ENCODE data around the gene SUMF2. TPM values are rescaled to one million over a fixed set of nuclear protein-coding genes. Genes with fewer than 3 reads are reported as not detected.
A peak's percentile ranks its signal among the peaks of the same experiment; 100 is the strongest.

SUMF2 gene
- total RNA-seq (2012; rRNA removed) = 93.0 and 97.3 TPM in 2 replicates
- 80.7 and 86.2 TPM in 2 replicates for polyA plus RNA-seq (2012; rRNA removed)
- 80.4 and 106 TPM in 2 replicates for polyA plus RNA-seq (2012; cell fraction: cytosol; rRNA removed)
- polyA plus RNA-seq (2012; cell fraction: nucleus; rRNA removed; ENCODE audit: low replicate concordance) = 103 and 170 TPM in 2 replicates
- Bru-seq, nascent RNA = percentile 71 among the genes with signal in this experiment
- percentile 80 among the genes with signal in this experiment for BruChase-seq, experiment 1, labeled RNA remaining after a 6-hour chase
- BruChase-seq, experiment 2, labeled RNA remaining after a 2-hour chase = percentile 70 among the genes with signal in this experiment
- long read RNA-seq, transcript SUMF2-204 (8 exons, 1,683 nt) = minor isoform, 9 of 245 reads
- long read RNA-seq, transcript SUMF2-205 (10 exons, 1,171 nt) = minor isoform, 11 of 245 reads
- long read RNA-seq, transcript SUMF2-207 (8 exons, 1,792 nt) = minor isoform, 12 of 245 reads
- long read RNA-seq, transcript SUMF2-208 (9 exons, 2,052 nt) = major isoform, 170 of 245 reads
- long read RNA-seq, partial matches to known transcripts = 12 of 245 reads
- long read RNA-seq, other reads (novel, unspliced or antisense) = 20 of 245 reads

DNA sequence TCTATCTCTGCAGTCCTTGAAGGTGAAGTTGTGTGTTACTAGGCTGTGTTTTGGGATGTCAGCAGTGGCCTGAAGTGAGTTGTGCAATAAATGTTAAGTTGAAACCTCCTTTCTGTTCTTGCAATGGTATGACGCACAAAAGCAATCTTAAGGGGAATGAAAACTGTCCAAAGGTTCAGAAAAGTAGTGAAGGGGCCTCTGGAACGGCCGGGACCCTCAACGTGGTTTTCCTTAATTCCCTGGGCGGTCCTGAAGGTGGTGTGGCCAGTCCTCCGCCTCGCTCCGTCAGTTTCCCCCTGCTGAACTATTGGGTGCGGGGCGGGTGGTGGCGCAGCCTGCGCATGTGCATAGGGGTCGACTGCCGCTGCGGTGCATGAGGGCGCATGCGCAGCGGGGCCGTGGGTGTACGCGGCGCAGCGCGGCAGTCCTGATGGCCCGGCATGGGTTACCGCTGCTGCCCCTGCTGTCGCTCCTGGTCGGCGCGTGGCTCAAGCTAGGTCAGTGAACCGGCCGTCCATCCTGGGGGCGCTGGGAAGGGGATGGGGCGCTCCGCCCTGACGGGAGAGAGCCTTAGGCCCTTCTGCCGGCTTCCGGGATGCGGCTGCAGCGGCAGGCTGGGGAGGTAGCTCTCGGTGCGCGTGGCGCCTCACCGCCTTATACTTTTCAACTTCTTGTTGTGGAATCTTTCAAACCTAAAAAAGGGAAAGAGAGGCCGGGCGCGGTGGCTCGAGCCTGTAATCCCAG lies at the start of gene SUMF2:
Gene SUMF2 (plus strand): TSS at position 405 of the 744 bp plus-strand sequence. CDS start 26 bp downstream, at position 431.
- H3K4me3 ChIP-seq (ENCODE audit: insufficient read depth, low read depth, low read length) = peak within 1 kb of the TSS; percentile 81
- intact Hi-C loops (cut with micrococcal nuclease) = loop anchor here (2.0 to 5.0 kb wide), 2 partner anchors 17 to 37 kb away; no protein-coding TSS in a partner anchor
- WGBS, 2 experiments (ENCODE audit: extremely low coverage in 2 of 2, insufficient read length in 1 of 2) = 2% methylated on average over 13 of the region's 49 CpGs; no CpG with 5 or more reads in 1 of the 2 experiments
- TF ChIP-seq CEBPB (IDR thresholded peaks at IDR 0.05; ENCODE audit: low read depth, low read length) (peak; percentile 98), SMC3 (IDR thresholded peaks at IDR 0.05; ENCODE audit: low read depth, low read length) (no peak), POLR2A (IDR thresholded peaks at IDR 0.05; ENCODE audit: low read depth, low read length) (peak; percentile 64), FOS (IDR thresholded peaks at IDR 0.05; ENCODE audit: low read depth, low read length) (no peak), RAD21 (IDR thresholded peaks at IDR 0.05; ENCODE audit: low read length) (no peak), CHD1 (IDR thresholded peaks at IDR 0.05; ENCODE audit: low read depth, low read length) (no peak), MXI1 (IDR thresholded peaks at IDR 0.05; ENCODE audit: borderline replicate concordance, low read depth, low read length) (peak; percentile 91; the same call in 1 of the 2 replicates)
- TF ChIP-seq, protein P1, sequence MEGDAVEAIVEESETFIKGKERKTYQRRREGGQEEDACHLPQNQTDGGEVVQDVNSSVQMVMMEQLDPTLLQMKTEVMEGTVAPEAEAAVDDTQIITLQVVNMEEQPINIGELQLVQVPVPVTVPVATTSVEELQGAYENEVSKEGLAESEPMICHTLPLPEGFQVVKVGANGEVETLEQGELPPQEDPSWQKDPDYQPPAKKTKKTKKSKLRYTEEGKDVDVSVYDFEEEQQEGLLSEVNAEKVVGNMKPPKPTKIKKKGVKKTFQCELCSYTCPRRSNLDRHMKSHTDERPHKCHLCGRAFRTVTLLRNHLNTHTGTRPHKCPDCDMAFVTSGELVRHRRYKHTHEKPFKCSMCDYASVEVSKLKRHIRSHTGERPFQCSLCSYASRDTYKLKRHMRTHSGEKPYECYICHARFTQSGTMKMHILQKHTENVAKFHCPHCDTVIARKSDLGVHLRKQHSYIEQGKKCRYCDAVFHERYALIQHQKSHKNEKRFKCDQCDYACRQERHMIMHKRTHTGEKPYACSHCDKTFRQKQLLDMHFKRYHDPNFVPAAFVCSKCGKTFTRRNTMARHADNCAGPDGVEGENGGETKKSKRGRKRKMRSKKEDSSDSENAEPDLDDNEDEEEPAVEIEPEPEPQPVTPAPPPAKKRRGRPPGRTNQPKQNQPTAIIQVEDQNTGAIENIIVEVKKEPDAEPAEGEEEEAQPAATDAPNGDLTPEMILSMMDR (conservative IDR thresholded peaks at IDR 0.05; ENCODE audit: low read depth, low read length) = peak; percentile 22; the same call in 1 of the 2 replicates
- TF ChIP-seq, protein P2, sequence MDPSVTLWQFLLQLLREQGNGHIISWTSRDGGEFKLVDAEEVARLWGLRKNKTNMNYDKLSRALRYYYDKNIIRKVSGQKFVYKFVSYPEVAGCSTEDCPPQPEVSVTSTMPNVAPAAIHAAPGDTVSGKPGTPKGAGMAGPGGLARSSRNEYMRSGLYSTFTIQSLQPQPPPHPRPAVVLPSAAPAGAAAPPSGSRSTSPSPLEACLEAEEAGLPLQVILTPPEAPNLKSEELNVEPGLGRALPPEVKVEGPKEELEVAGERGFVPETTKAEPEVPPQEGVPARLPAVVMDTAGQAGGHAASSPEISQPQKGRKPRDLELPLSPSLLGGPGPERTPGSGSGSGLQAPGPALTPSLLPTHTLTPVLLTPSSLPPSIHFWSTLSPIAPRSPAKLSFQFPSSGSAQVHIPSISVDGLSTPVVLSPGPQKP (IDR thresholded peaks at IDR 0.05; ENCODE audit: borderline replicate concordance, low read depth, low read length) = no peak
- TF ChIP-seq, protein P3, sequence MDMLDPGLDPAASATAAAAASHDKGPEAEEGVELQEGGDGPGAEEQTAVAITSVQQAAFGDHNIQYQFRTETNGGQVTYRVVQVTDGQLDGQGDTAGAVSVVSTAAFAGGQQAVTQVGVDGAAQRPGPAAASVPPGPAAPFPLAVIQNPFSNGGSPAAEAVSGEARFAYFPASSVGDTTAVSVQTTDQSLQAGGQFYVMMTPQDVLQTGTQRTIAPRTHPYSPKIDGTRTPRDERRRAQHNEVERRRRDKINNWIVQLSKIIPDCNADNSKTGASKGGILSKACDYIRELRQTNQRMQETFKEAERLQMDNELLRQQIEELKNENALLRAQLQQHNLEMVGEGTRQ (IDR thresholded peaks at IDR 0.05; ENCODE audit: low read depth, low read length) = no peak

More for the DNA sequence above, at the start of gene SUMF2:
- H2BK15ac ChIP-seq (ENCODE audit: low read depth, low read length) = no peak within 1 kb of the TSS
- peaks cover 12 to 33% of the 10 kb centered on the region in 2 experiments for H3K79me1 ChIP-seq (ENCODE audit: low read depth in 1 of 2, low read length in 2 of 2)
- no TSS peak for BruUV-seq (replicated peaks)
- peak; percentile 93 for ATAC-seq (ENCODE audit: low read depth)
- H4K5ac ChIP-seq (ENCODE audit: low read depth, low read length) = peak within 1 kb of the TSS; percentile 73
- H2AFZ ChIP-seq (replicated peaks; ENCODE audit: low read length, poor library complexity) = peak within 1 kb of the TSS; percentile 99
- H4K8ac ChIP-seq (ENCODE audit: low read depth in 2 of 2, low read length in 2 of 2) = peak within 1 kb of the TSS; percentile 28 to 94; a peak in 3 of 4 replicates
- H4K20me1 ChIP-seq (ENCODE audit: insufficient read depth, low read length) = peaks cover 17% of the 10 kb centered on the region; the same call in 1 of the 2 replicates
- peak within 1 kb of the TSS; percentile 68 for H3K18ac ChIP-seq (ENCODE audit: low read depth, low read length)
- CTCF ChIA-PET = interaction anchor here (2.0 kb wide), 1 partner anchor 11 kb away, joined by 7 read pairs; no protein-coding TSS in a partner anchor
- H3K9ac ChIP-seq (ENCODE audit: low read depth, low read length) = peak within 1 kb of the TSS; percentile 84
- peak within 1 kb of the TSS; percentile 69; the same call in 1 of the 2 replicates for H3K23ac ChIP-seq (ENCODE audit: low read depth, low read length)
- peak within 1 kb of the TSS; percentile 88 for H2BK5ac ChIP-seq (ENCODE audit: low read depth, low read length, poor library complexity, severe bottlenecking)
- H3K4ac ChIP-seq (ENCODE audit: low read depth, low read length) = peak within 1 kb of the TSS; percentile 93
- no peaks in the 10 kb centered on the region for H3K27me3 ChIP-seq (ENCODE audit: control insufficient read depth, insufficient read depth, low read length)
- H4K91ac ChIP-seq (ENCODE audit: insufficient read depth, low read depth, low read length) = peak within 1 kb of the TSS; percentile 35
- peak; percentile 83 for DNase-seq
- H3K56ac ChIP-seq (ENCODE audit: extremely low read depth, insufficient read depth, low read length) = peak within 1 kb of the TSS; percentile 68; the same call in 1 of the 2 replicates
- dilution Hi-C loops (cut with HindIII; ENCODE audit: low sequenced_read_pairs, unreplicated experiment) = no loop called here
- peak within 1 kb of the TSS; percentile 72 for H2BK120ac ChIP-seq (ENCODE audit: low read depth, low read length)
- H3K9me3 ChIP-seq (ENCODE audit: control insufficient read depth, insufficient read depth, low read length) = no peaks in the 10 kb centered on the region
- peak within 1 kb of the TSS; percentile 96 for H3K14ac ChIP-seq (replicated peaks; ENCODE audit: low read depth, low read length)
- H3K4me2 ChIP-seq (ENCODE audit: low read depth, low read length) = peak within 1 kb of the TSS; percentile 92
- no peaks in the 10 kb centered on the region for H3K9me1 ChIP-seq (ENCODE audit: insufficient read depth, low read length)
- H3K36me3 ChIP-seq (ENCODE audit: control insufficient read depth, insufficient read depth, low read length) = peaks cover 19% of the 10 kb centered on the region
- POLR2A ChIA-PET (ENCODE audit: unreplicated experiment) = interaction anchor here (0.7 to 1.9 kb wide), 3 partner anchors 9 to 42 kb away, joined by 3 to 10 read pairs (median 7); partner anchors contain the start of genes CCT6A, CHCHD2 and PSPH
- peaks cover 9% of the 10 kb centered on the region for H3K4me1 ChIP-seq (ENCODE audit: control insufficient read depth, insufficient read depth, low read length)
- H2BK20ac ChIP-seq (ENCODE audit: low read depth, low read length) = peak within 1 kb of the TSS; percentile 12; the same call in 1 of the 2 replicates
- in situ Hi-C loops (cut with MboI; ENCODE audit: low sequenced_read_pairs) = no loop called here
- H2AK9ac ChIP-seq (replicated peaks; ENCODE audit: low read depth, low read length, poor library complexity) = peak within 1 kb of the TSS; percentile 99
- peak within 1 kb of the TSS; percentile 84; the same call in 1 of the 2 replicates for H2AK5ac ChIP-seq (ENCODE audit: low read depth, low read length)
- peak within 1 kb of the TSS; percentile 87 for H3K27ac ChIP-seq (ENCODE audit: insufficient read depth, low read length)
